Tongue (tissue), 2 donors: ENCODE measurements around the gene TOR4A. TPM values are rescaled to one million over a fixed set of nuclear protein-coding genes. Genes with fewer than 3 reads are reported as not detected.
A peak's percentile ranks its signal among the peaks of the same experiment; 100 is the strongest.

Source experiments
- DNase-seq: peaks from one replicate; pipeline ENCODE4 v3.0.0-alpha.2; 2015
- total RNA-seq: library from RNA; depleted of rRNA; stranded (reverse); fragments of >200 nt; gene quantifications from one replicate; pipeline ENCODE4 v1.2.3, GENCODE V29; 2014

Gene TOR4A
- total RNA-seq, 1 donor from 2014 or later = 5.4 TPM

GRCh38 chr9:137306066-137306849 is 28.7 kb downstream of the TOR4A start:
- peak; percentile 26 for DNase-seq

- DNase-seq = no peak
Measured at GRCh38 chr9:137306850-137307254, 29.3 kb downstream of the TOR4A start.

- no peak for DNase-seq
Measured at GRCh38 chr9:137307255-137308056, 29.9 kb downstream of the TOR4A start.

DNA sequence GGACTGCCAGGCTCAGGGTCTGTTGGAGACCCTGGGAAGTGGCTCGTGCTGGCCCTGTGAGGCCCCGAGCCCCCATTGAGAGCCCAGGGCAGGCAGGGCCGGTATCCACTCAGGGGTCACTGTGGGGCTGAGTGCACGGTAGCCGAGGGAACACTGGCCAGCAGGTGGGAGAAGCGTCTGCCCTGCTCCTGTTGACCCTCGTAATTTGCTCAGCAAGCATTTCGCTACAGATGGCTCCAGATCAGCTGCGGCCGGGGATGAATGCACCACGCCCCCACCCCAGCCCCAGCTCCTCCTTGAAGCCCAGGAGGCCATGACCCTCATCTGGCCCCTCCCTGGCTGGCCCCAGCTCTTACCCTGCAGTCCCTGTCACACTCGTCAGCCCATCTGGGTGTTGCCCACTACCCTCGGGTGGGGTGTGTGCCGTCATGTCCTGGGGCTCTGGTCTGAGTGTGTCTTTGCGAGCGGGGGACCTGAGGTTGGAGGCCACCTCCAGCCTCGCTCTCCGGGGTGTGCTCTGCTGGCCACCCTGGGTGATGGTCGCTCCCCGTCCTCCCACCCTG is 30.6 kb downstream of the TOR4A start:
- DNase-seq = no peak

DNA sequence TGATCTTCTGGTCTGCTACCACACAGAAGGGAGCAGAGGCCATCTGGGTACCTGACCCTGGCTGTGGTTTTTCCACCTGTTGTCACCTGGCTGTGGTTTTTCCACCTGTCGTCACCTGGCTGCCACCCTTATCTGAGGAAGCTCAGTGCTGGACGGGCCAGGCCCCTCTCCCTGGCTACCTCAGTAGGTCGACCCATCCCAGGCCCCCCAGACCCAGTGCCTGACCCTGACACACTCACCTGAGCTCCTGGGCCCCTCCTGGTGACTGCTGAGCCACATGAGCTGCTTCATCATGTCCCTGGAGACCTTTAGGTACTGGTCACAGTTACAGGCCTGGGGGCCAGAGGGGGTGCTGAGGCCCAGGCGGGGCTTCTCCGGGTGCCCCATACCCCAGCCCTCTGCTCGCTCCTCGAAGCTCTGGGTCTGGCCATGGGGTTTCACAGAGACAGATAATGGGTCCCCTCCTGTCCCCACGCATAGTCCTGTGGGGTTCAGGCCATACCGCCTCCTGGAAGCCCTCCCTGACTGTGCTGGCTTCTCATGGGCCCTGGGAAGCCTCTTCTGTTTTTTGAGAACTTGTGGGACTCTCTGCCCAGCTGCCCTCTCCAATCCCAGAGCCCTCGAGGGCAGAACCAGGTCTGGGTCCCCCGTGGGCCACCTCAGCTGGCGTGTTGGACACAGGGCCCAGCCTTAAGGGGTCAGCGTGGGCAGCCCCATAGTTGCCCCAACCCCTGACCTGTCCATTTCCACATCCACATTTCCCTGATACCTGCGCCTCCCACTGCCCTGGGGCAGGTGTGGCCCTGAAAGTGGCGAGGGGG is 32.1 kb downstream of the TOR4A start:
- DNase-seq = no peak

GRCh38 chr9:137310189-137311052 is 32.9 kb downstream of the TOR4A start:
- no peak for DNase-seq

GRCh38 chr9:137311171-137311985 is 33.9 kb downstream of the TOR4A start:
- DNase-seq = no peak

- DNase-seq = no peak
Measured at GRCh38 chr9:137311986-137312851, 34.7 kb downstream of the TOR4A start.

- DNase-seq = no peak
Measured at GRCh38 chr9:137312852-137313325, 35.4 kb downstream of the TOR4A start.

- no peak for DNase-seq
Measured at GRCh38 chr9:137313326-137313936, 35.9 kb downstream of the TOR4A start.

- DNase-seq = no peak
Measured at GRCh38 chr9:137313956-137314560, 36.5 kb downstream of the TOR4A start.

DNA sequence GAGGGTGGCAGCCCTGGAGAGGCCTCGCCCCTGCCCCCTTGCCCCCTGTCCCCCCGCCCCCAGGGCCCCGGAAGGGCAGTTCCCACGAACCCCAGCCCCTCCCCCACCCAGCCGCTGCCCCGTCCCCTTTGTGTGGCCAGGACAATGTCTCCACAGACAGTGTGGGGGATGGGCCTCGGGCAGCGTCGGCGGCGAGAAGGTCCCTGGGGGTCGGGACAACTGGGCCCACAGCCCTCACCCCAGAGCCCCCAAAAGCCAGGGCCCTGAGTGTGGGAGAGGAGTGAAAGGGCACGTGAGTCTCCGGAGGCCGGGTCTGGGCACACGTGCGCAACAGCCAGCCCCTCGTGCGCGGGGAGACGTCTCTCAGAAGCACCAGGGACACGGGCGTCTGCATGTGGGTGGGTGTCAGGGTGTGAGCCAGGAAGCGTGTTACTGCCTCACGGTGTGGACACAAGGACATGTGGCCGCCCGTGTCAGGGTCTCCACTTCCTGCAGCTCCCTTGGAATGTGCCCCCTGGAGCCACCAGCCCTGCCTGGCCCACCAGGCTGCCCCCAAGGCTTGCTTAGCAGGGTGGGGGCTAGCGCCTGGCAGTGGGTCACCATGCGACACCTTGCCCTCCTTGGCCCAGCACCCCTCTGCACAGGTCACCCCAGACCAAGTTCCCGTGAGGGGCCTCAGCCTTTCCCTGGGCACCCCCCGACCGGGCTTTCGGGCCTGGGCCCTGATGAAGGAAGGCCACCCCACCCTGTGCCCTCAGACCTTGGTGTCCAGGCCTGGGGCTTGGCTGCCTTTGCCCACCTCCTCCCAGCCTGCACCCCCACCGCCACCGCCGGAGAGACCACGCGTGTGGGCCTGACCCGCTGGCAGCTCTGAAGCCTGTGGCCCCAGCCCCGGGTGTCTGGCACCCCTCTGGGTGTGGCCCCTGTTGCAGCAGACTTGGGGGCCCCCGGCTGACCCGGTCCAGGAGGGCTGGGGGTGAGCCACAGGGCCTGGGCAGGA is 37.3 kb downstream of the TOR4A start:
- DNase-seq = no peak

DNA sequence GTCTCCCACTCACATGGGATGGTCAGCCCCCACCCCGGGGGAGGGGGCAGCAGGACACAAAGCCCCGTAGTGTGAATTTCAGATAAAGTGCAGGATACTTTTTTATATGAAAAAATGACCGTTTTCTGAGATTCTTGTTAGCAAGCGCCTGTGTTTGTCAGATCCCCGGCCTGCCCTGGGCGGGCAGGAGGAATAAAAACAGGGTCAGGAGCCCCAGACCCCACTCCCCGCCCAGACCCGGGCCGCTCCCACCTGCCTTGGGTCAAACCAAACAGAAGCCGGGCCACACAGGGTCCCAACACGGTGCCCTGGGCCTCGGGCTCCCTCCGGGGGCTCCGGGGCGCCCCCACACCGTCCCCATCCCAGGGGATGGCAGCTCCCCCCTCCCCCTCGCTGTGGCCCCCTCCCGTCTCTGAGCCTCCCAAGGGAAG is 38.1 kb downstream of the TOR4A start:
- DNase-seq = no peak

- peak; percentile 74 for DNase-seq
Measured at GRCh38 chr9:137316012-137316981, 38.8 kb downstream of the TOR4A start.

DNA sequence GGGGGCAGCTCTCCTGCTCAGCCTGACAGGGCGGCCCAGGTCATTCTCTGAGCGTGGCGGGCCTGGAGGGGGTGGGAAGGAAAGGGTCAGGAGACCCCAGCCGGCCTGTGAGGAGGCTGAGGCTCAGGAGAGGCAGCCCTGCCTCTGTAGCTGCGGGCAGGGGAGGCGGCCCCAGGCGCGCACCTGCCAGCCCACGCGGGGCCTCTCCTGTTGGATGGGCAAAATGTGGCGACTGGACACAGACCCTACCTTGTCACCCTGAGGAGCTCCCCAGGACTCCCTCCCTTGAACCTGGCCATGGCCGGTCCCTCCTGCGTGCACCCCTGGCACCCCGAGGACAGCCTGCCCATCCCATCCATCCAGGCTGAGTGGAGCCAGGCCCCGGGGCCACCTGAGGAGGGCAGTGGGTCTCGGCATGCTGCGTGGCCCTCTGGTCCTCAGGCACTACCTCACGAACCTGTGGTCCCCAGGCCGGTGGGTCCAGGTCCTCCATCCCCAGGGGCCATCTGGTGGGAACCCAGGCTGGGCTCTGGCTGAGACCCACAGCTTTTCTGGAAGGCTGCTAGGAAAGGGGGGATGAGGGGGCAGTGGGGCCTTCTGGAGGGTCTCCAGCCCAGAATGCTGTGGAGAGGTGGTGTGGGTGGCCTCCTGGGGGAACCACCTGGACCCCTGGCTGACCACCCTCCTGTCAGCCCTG is 39.6 kb downstream of the TOR4A start:
- DNase-seq = no peak
